Panc1 (cell line): ENCODE data around the gene U2AF1L4. TPM values are rescaled to one million over a fixed set of nuclear protein-coding genes. Genes with fewer than 3 reads are reported as not detected.

Experiments used
- ATAC-seq: fragments of 200-7000 bp; cut with Tn5 transposase; 2 replicates; pipeline ENCODE4 v1.9.1; 2020; ENCODE audit warnings: mild to moderate bottlenecking, moderate library complexity
- BruUV-seq: library from RNA; stranded (reverse); fragments of 400-500 nt; replicated peaks from 2 replicates; lab custom pipeline; 2021; lab: Mats Ljungman, UMichigan
- CTCF ChIA-PET: fragments of 300-600 bp; sonication (Branson Sonifier 250); formaldehyde crosslinking; loops from one replicate; lab custom pipeline; 2022; ENCODE audit warnings: antibody characterized with exemption; lab: Charles Lee
- POLR2A ChIA-PET: fragments of 300-600 bp; sonication (Branson Sonifier 250); formaldehyde crosslinking; loops from one replicate; lab custom pipeline; 2022; ENCODE audit warnings: antibody characterized with exemption; lab: Charles Lee
- DNase-seq: peaks from one replicate; pipeline ENCODE4 v3.0.0-alpha.2; 2010; ENCODE audit warnings: low read depth, low spot score
- H3K27ac ChIP-seq: 2 replicates; pipeline ENCODE4 v1.5.1; 2011; ENCODE audit warnings: mild to moderate bottlenecking, low read length, inconsistent platforms
- H3K27me3 ChIP-seq: fragments of 200-500 bp; sonication (Bioruptor generic); 2 replicates; pipeline ENCODE4 v1.6.0; 2014; ENCODE audit warnings: low read length, inconsistent platforms; ENCODE audit not compliant: control insufficient read depth, insufficient read depth
- H3K36me3 ChIP-seq: fragments of 200-500 bp; sonication (Bioruptor generic); 2 replicates; pipeline ENCODE4 v1.5.1; 2014; ENCODE audit warnings: inconsistent platforms, mild to moderate bottlenecking, low read length, moderate library complexity; ENCODE audit not compliant: control insufficient read depth, insufficient read depth
- H3K4me1 ChIP-seq: 2 replicates; pipeline ENCODE4 v1.5.1; 2011; ENCODE audit warnings: inconsistent platforms, mild to moderate bottlenecking, low read length, moderate library complexity; ENCODE audit not compliant: control insufficient read depth, insufficient read depth
- H3K4me3 ChIP-seq, 2 experiments: 2 replicates each; pipeline ENCODE4 v1.5.1; 2011 to 2012; ENCODE audit warnings: low read depth in 2 of 2, low read length in 2 of 2, mild to moderate bottlenecking in 2 of 2, inconsistent platforms in 1 of 2, moderate library complexity in 1 of 2
- H3K9me3 ChIP-seq: fragments of 200-500 bp; sonication (Bioruptor generic); 2 replicates; pipeline ENCODE4 v1.5.1; 2014; ENCODE audit warnings: low read depth, mild to moderate bottlenecking, inconsistent platforms, low read length, moderate library complexity; ENCODE audit not compliant: control insufficient read depth, insufficient read depth
- POLR2AphosphoS5 ChIP-seq: IDR thresholded peaks from 2 replicates; pipeline ENCODE4 v1.6.1; 2012; ENCODE audit warnings: mild to moderate bottlenecking, low read depth, low read length, moderate library complexity
- SIN3A ChIP-seq: IDR thresholded peaks from 2 replicates; pipeline ENCODE4 v1.6.1; 2012; ENCODE audit warnings: low read depth, mild to moderate bottlenecking, low read length, moderate library complexity, borderline replicate concordance; ENCODE audit not compliant: insufficient read depth
- TCF7L2 ChIP-seq: IDR thresholded peaks from 2 replicates; pipeline ENCODE4 v1.6.1; 2011; ENCODE audit warnings: mild to moderate bottlenecking, low read depth, low read length, inconsistent platforms
- in situ Hi-C: cut with HindIII; loops from 2 replicates; pipeline ENCODE4 v1.10.0; 2016; ENCODE audit warnings: low sequenced_read_pairs, low pct_unique_long_range_greater_than_20kb
- intact Hi-C: fragments of 100-400 bp; cut with micrococcal nuclease; formaldehyde crosslinking; loops from one replicate; pipeline ENCODE4 v1.10.0; 2022; ENCODE audit not compliant: unreplicated experiment
- total RNA-seq: library from RNA; stranded (reverse); gene quantifications from one replicate; pipeline ENCODE4 v1.2.1, GENCODE V29; 2021; ENCODE audit not compliant: unreplicated experiment
- TF ChIP-seq, protein P1 (sequence below): fragments of 450-650 bp; IDR thresholded peaks from 2 replicates; pipeline ENCODE4 v1.5.1; 2017; ENCODE audit warnings: mild to moderate bottlenecking
- TF ChIP-seq, protein P2 (sequence below), 2 experiments: IDR thresholded peaks; 2 replicates each; pipeline ENCODE4 v1.6.1; 2011 to 2012; ENCODE audit warnings: low read depth in 2 of 2, control low read depth in 1 of 2, low read length in 1 of 2, mild to moderate bottlenecking in 1 of 2, moderate library complexity in 1 of 2; ENCODE audit not compliant: insufficient read depth in 1 of 2

U2AF1L4 gene
- total RNA-seq, 1 experiment from 2014 or later = 29.8 TPM

DNA sequence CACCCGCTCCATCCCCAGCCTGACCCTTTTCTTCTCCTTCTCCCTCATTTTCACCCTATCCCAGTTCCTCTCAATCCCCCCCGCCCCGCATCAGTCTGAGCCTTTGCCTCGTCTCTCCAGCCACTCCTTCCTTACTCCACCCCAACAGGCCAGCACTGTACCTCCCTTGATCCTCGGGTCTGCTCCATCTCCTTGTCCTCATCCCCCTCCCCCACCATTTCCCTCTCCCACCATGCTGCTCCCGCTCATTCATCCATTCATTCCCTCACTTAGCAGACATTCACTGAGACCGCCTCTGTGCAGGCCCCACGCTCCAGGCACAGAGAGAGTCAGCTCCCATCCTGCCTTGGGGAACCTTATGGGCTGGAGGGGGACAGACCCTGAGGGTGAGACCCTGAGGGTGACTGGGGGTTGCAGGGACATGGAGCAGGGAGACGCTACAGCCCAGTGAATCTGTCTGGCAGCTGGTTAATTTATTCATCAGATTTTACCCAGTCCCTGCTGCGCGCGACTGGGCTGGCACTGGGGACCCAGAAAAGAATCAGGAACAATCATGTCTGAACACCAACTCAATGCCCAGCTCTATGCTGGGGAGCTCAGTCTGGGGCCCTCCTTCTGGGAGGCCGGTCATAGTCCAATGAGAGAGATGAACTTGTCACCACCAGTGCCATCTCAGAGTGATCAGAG is 31.0 kb upstream of the U2AF1L4 start:
- POLR2A ChIA-PET = interaction anchor here (0.6 kb wide), 1 partner anchor 32 kb away, joined by 9 read pairs; no protein-coding TSS in a partner anchor
- no peaks in the 10 kb centered on the region for H3K36me3 ChIP-seq
- TF ChIP-seq SIN3A = no peak
- TF ChIP-seq TCF7L2 = no peak
- no peak for TF ChIP-seq POLR2AphosphoS5
- TF ChIP-seq, protein P1, sequence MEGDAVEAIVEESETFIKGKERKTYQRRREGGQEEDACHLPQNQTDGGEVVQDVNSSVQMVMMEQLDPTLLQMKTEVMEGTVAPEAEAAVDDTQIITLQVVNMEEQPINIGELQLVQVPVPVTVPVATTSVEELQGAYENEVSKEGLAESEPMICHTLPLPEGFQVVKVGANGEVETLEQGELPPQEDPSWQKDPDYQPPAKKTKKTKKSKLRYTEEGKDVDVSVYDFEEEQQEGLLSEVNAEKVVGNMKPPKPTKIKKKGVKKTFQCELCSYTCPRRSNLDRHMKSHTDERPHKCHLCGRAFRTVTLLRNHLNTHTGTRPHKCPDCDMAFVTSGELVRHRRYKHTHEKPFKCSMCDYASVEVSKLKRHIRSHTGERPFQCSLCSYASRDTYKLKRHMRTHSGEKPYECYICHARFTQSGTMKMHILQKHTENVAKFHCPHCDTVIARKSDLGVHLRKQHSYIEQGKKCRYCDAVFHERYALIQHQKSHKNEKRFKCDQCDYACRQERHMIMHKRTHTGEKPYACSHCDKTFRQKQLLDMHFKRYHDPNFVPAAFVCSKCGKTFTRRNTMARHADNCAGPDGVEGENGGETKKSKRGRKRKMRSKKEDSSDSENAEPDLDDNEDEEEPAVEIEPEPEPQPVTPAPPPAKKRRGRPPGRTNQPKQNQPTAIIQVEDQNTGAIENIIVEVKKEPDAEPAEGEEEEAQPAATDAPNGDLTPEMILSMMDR = no peak
- TF ChIP-seq, protein P2, sequence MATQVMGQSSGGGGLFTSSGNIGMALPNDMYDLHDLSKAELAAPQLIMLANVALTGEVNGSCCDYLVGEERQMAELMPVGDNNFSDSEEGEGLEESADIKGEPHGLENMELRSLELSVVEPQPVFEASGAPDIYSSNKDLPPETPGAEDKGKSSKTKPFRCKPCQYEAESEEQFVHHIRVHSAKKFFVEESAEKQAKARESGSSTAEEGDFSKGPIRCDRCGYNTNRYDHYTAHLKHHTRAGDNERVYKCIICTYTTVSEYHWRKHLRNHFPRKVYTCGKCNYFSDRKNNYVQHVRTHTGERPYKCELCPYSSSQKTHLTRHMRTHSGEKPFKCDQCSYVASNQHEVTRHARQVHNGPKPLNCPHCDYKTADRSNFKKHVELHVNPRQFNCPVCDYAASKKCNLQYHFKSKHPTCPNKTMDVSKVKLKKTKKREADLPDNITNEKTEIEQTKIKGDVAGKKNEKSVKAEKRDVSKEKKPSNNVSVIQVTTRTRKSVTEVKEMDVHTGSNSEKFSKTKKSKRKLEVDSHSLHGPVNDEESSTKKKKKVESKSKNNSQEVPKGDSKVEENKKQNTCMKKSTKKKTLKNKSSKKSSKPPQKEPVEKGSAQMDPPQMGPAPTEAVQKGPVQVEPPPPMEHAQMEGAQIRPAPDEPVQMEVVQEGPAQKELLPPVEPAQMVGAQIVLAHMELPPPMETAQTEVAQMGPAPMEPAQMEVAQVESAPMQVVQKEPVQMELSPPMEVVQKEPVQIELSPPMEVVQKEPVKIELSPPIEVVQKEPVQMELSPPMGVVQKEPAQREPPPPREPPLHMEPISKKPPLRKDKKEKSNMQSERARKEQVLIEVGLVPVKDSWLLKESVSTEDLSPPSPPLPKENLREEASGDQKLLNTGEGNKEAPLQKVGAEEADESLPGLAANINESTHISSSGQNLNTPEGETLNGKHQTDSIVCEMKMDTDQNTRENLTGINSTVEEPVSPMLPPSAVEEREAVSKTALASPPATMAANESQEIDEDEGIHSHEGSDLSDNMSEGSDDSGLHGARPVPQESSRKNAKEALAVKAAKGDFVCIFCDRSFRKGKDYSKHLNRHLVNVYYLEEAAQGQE (IDR thresholded peaks at IDR 0.05; ENCODE audit: insufficient read depth in 1 of 2, low read depth in 2 of 2, low read length in 1 of 2) = no peak
- H3K4me3 ChIP-seq = peak overlapping the region; percentile 54 to 65
- no peaks in the 10 kb centered on the region for H3K27me3 ChIP-seq
- DNase-seq (no peak), ATAC-seq (no peak)
- intact Hi-C loops (no loop called here), in situ Hi-C loops (no loop called here)
- BruUV-seq = no TSS peak
- H3K9me3 ChIP-seq = no peaks in the 10 kb centered on the region
- CTCF ChIA-PET = interaction anchor here (0.5 kb wide), 1 partner anchor 82 kb away, joined by 4 read pairs; no protein-coding TSS in a partner anchor
- H3K4me1 ChIP-seq = peaks cover 11% of the 10 kb centered on the region; the same call in 1 of the 2 replicates
- peak overlapping the region; percentile 24; the same call in 1 of the 2 replicates for H3K27ac ChIP-seq

DNA sequence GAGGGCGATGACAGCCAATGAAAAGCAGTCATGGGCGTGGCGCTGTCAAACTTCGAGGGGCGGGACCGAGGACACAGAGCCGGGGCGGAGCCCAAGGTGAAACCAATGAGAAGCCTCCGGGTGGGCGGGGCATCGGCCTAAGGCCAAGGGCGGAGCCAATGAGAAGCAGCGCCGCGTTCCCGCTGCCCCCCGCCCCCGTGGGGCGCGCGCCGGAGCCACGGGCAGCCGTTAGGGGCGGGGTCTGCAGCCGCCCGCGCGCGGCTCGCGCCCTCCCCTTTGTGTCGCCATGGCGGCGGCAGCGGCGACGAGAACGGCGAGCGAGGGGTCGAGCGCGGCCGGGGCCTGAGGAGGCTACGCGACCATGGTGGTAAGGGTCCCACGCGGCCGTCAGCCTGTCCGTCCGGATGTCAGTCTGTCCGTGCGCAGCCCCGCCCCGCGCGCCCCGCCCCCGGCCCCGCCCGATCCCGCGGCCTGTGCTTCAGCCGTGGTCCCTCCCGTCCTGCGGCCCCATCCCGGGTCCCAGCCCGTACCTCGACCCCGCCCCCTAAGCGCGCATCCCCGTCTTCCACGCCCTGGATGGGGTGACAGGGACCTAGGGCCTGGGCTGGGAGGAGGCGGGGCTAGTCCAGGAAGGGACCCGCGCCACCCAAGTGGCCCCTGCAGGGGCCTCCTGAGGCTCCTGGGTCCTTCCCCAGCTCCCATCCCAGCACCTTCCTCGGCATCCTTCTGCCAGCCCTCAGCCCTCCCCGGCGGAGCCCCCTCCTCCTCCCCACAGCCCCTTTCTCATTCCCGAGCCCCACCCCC is 30.3 kb upstream of the U2AF1L4 start, which contains the start of gene ARHGAP33:
TSS of gene ARHGAP33 (plus strand) at position 267 of the 804 bp plus-strand sequence. CDS start at position 362, 95 bp downstream.
- in situ Hi-C loops (no loop called here), intact Hi-C loops (no loop called here)
- H3K9me3 ChIP-seq = no peaks in the 10 kb centered on the region
- peak; percentile 97 for ATAC-seq
- no peaks in the 10 kb centered on the region for H3K27me3 ChIP-seq
- no peak for TF ChIP-seq TCF7L2
- TF ChIP-seq, protein P1 = no peak
- TF ChIP-seq, protein P2 (IDR thresholded peaks at IDR 0.05; ENCODE audit: insufficient read depth in 1 of 2, low read depth in 2 of 2, low read length in 1 of 2) = no peak
- peak; percentile 67 for TF ChIP-seq POLR2AphosphoS5
- TF ChIP-seq SIN3A = peak; percentile 96; the same call in 1 of the 2 replicates
- peak within 1 kb of the TSS; percentile 24; the same call in 1 of the 2 replicates for H3K27ac ChIP-seq
- H3K4me1 ChIP-seq = peaks cover 11% of the 10 kb centered on the region; the same call in 1 of the 2 replicates
- no TSS peak for BruUV-seq
- CTCF ChIA-PET = no interaction called here
- POLR2A ChIA-PET = interaction anchor here (0.6 kb wide), 1 partner anchor 31 kb away, joined by 9 read pairs; no protein-coding TSS in a partner anchor
- H3K4me3 ChIP-seq = peak within 1 kb of the TSS; percentile 54 to 65
- peak; percentile 72 for DNase-seq
- no peaks in the 10 kb centered on the region for H3K36me3 ChIP-seq
